ENCODE measurements around the gene LRRC49. TPM values are rescaled to one million over a fixed set of nuclear protein-coding genes. Genes with fewer than 3 reads are reported as not detected.

The LRRC49 gene
- not detected for total RNA-seq

- intact Hi-C loops (cut with micrococcal nuclease): no loop called here
- Mint-ChIP-seq H3K27me3 (peaks cover 45% of the 10 kb centered on the region), H3K4me1 (ENCODE audit: low read depth) (peaks cover 6% of the 10 kb centered on the region), H3K27ac (no peak within 1 kb of the TSS), H3K36me3 (ENCODE audit: low read depth) (no peaks in the 10 kb centered on the region), H3K9me3 (no peaks in the 10 kb centered on the region), H3K4me3 (peak within 1 kb of the TSS; percentile 77)
- no peak for TF ChIP-seq CTCF (IDR thresholded peaks at IDR 0.05)
- peak; percentile 72 for DNase-seq
- CTCF ChIA-PET: interaction anchor here (1.4 kb wide), 1 partner anchor 67 kb away, joined by 3 read pairs; no protein-coding TSS in a partner anchor
- POLR2A ChIA-PET: no interaction called here
- peak; percentile 82 for ATAC-seq
Observed at GRCh38 chr15:70892002-70892911, at the start of gene LRRC49, which contains the start of gene THAP10. Gene LRRC49 (plus strand): TSS chr15:70892826. CDS start chr15:70892895, 69 bp downstream. Gene THAP10 (minus strand): TSS chr15:70892433. CDS start chr15:70892272, 161 bp downstream.

- Mint-ChIP-seq H3K36me3 (ENCODE audit: low read depth) (no peaks in the 10 kb centered on the region), H3K27me3 (peaks cover 16% of the 10 kb centered on the region), H3K4me1 (ENCODE audit: low read depth) (no peaks in the 10 kb centered on the region), H3K9me3 (no peaks in the 10 kb centered on the region), H3K27ac (no peak overlapping the region), H3K4me3 (no peak overlapping the region)
- intact Hi-C loops (cut with micrococcal nuclease): no loop called here
- POLR2A ChIA-PET: no interaction called here
- no peak for ATAC-seq
- TF ChIP-seq CTCF (IDR thresholded peaks at IDR 0.05): no peak
- CTCF ChIA-PET: interaction anchor here (1.3 kb wide), 1 partner anchor 21 kb away, joined by 5 read pairs; no protein-coding TSS in a partner anchor
- no peak for DNase-seq
Observed at GRCh38 chr15:70845602-70846360, 46.8 kb upstream of the LRRC49 start.

- ChIA-PET CTCF (no interaction called here), POLR2A (no interaction called here)
- DNase-seq (no peak), ATAC-seq (no peak)
- TF ChIP-seq CTCF (IDR thresholded peaks at IDR 0.05): no peak
- intact Hi-C loops (cut with micrococcal nuclease): no loop called here
- H3K9me3 Mint-ChIP-seq: no peaks in the 10 kb centered on the region
- H3K4me1 Mint-ChIP-seq (ENCODE audit: low read depth): peaks cover 6% of the 10 kb centered on the region
- no peak overlapping the region for H3K27ac Mint-ChIP-seq
- H3K36me3 Mint-ChIP-seq (ENCODE audit: low read depth): no peaks in the 10 kb centered on the region
- H3K4me3 Mint-ChIP-seq: no peak overlapping the region
- peaks cover 46% of the 10 kb centered on the region for H3K27me3 Mint-ChIP-seq
Observed at GRCh38 chr15:70851889-70852288, 40.7 kb upstream of the LRRC49 start.

GRCh38 chr15:70852501-70853317, 39.9 kb upstream of the LRRC49 start:
- intact Hi-C loops (cut with micrococcal nuclease): no loop called here
- ChIA-PET POLR2A (no interaction called here), CTCF (interaction anchor here (0.6 kb wide), 1 partner anchor 168 kb away, joined by 3 read pairs; no protein-coding TSS in a partner anchor)
- no peaks in the 10 kb centered on the region for H3K9me3 Mint-ChIP-seq
- H3K36me3 Mint-ChIP-seq (ENCODE audit: low read depth): no peaks in the 10 kb centered on the region
- TF ChIP-seq CTCF (IDR thresholded peaks at IDR 0.05): no peak
- no peak overlapping the region for H3K27ac Mint-ChIP-seq
- ATAC-seq: no peak
- peaks cover 6% of the 10 kb centered on the region for H3K4me1 Mint-ChIP-seq (ENCODE audit: low read depth)
- peaks cover 42% of the 10 kb centered on the region for H3K27me3 Mint-ChIP-seq
- no peak for DNase-seq
- H3K4me3 Mint-ChIP-seq: peak overlapping the region; percentile 43

Measured in activated CD8-positive, alpha-beta T cell treated with anti-CD3 and anti-CD28 coated beads for 36 hours (primary cell).